ENCODE results near the gene MT1E.

DNA sequence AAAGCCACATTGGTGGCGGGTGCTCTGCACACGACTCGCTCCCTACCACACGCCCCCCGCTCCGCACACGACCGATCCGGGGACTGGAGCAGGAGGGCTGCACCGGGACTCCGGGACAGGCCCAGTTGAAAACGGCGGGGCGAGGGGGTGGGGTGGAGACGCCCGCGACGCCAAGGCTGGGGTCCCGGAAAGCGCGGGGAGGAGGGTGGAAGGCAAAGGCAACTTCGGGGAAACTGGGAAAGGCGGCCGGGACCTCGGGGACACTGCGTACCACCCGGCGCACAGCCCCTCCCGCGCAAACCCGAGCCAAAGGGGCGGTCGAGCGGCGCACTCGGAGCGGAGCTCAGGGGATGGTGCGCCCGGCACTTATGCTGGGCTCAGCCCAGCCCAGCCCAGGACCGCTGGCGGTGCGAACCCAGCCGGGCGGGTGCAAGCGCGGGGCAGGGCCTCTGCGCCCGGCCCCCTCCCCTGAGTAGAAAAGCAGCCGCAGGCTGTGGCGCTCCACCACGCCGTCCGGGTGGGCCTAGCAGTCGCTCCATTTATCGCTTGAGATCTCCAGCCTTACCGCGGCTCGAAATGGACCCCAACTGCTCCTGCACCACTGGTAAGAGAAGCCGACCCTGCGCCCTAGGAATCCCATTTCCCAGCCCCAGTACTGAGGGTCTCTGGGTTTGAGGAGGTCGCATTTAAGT, 6.7 kb downstream of the MT1E start, which contains the start of gene MT1M:
- TF ChIP-seq CTCF (conservative IDR thresholded peaks at IDR 0.05; ENCODE audit: low read depth, low read length) (no peak), EZH2 (IDR thresholded peaks at IDR 0.05; ENCODE audit: borderline replicate concordance, low read depth, low read length, poor library complexity, severe bottlenecking) (no peak)
